Activated gamma-delta T cell (primary cell): Measurements from ENCODE around the gene NFKB1.
A peak's percentile ranks its signal among the peaks of the same experiment; 100 is the strongest.
"Not testable (repeated sequence)": the region's sequence is repeated elsewhere in the genome, so short reads cannot be mapped to it uniquely, and the experiment has no call there.

ENCODE experiments used
- DNase-seq: peaks from one replicate; lab custom pipeline; 2025; lab: John Stamatoyannopoulos, UW

The NFKB1 gene

GRCh38 chr4:102598762-102599374 lies 97.7 kb downstream of the NFKB1 start:
- no peak for DNase-seq

DNA sequence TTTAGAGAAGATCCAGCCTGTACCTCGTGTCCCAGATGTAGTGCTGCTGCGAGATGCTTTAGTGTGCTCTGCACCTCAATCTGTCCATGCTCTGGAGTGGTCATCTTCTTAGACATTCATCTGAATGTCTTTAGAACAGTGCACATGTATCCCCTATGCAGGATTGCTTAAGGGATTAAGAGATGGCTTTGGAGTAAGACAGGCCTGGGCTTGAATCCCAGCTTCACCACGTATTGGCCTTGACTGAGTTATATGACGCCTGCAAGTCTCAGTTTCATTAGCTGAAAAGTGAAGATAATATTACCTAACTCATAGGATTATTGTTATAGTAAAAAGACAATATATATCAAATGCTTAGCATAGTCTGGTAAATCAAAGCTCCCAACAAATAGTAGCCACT lies 98.3 kb downstream of the NFKB1 start:
- no peak for DNase-seq

DNA sequence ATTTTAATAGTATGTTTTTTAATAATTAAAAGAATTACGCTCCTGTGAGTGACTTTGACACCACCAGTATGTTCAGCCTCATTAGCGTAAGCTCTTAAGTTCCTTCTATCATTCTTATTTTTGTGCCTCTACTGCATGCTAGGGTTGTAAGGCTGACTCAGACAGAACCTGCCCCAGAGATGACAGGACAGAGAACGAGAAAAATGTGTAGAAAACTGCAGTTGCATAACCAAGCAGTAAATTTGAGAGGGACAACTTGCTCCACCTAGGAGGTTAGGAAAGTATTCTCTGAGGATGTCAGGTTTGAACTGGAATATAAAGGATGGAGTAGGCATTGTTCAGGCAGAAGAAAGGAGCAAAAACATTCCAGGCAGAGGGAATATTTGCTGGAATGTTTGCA lies 98.7 kb downstream of the NFKB1 start:
- no peak for DNase-seq

DNA sequence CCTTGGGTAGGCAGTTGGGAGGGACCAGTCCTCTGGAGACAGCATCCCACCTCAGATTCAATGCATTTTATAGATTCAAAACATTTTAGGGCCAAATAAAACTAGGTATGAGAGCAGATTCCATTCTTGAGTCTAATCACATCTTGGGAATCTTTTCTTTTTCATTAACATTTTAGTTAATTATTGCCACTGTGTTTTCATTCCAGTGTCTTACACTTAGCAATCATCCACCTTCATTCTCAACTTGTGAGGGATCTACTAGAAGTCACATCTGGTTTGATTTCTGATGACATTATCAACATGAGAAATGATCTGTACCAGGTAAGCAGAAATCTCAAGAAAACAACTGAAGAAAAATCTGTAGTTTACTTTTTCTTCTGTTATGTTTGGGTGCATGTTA lies 99.5 kb downstream of the NFKB1 start:
- DNase-seq: no peak

- DNase-seq: no peak
Measured at GRCh38 chr4:102601586-102602227, 100.5 kb downstream of the NFKB1 start.

DNA sequence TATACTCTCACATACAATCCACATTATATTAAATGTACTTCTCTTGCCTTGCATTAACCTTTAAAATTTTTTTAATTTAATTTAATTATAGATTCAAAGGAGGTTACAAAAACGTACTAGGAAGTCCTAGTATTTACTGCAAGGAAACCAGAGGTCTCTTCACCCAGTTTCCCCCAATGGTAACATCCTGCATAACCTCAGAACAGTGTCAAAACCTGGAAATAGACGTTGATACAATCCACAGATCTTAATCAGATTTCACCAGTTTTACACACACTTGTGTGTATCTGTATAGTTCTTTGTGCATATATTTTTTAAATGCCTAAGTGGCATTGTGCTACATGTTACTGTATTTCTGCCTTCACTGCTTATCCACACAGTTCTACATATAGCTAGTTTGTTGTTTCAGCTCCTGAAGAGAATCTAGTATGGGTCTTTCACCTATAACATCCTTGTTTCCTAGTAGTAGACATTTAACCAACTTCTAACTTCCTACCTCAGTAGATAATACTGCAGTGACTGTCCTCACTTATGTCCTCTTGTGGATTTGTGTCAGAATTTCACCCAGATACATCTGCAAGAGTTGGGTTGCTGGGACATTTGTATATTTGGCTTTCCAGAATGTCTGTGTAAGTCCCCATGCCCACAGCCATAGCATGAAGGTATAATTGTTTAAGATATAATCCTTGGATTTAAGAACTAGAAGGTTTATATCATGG lies 103.2 kb downstream of the NFKB1 start:
- DNase-seq: no peak

- DNase-seq: no peak
Measured at GRCh38 chr4:102606261-102606660, 105.1 kb downstream of the NFKB1 start.

GRCh38 chr4:102606846-102607450 lies 105.8 kb downstream of the NFKB1 start:
- peak; percentile 3 for DNase-seq

GRCh38 chr4:102608190-102608589 lies 107.0 kb downstream of the NFKB1 start:
- DNase-seq: no peak

GRCh38 chr4:102610007-102610406 lies 108.8 kb downstream of the NFKB1 start:
- DNase-seq: no peak

DNA sequence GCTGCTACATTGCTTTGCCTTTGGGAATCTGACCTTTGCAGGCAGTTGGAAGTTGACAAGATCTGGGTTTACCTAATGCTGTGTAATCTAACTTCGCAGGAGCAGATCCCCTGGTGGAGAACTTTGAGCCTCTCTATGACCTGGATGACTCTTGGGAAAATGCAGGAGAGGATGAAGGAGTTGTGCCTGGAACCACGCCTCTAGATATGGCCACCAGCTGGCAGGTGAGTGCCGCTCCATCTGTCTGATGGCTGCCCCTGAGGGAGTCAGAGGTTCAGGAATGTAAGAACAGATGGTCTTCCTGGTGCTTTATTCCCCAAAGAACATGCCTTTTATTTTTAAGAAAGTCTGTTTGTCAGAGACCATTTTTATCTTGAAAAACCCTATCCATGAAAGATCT lies 109.3 kb downstream of the NFKB1 start:
- no peak for DNase-seq

DNA sequence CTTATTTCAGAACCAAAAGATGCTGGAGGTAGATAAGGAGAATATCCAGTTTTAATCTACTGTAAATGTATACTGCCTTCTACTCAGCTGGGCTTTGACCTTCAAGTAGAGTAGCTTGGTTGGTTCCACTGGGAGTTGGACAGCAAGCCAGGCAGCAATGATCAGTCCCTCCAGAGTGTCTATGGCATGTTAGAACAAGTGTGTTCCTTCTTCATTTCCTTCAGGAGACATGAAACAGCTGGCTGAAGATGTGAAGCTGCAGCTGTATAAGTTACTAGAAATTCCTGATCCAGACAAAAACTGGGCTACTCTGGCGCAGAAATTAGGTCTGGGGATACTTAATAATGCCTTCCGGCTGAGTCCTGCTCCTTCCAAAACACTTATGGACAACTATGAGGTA lies 111.1 kb downstream of the NFKB1 start:
- no peak for DNase-seq

GRCh38 chr4:102612824-102613366 lies 111.7 kb downstream of the NFKB1 start:
- no peak for DNase-seq

GRCh38 chr4:102614801-102615200 lies 113.6 kb downstream of the NFKB1 start:
- DNase-seq: peak; percentile 15

- DNase-seq: no peak
Measured at GRCh38 chr4:102616636-102617035, 115.5 kb downstream of the NFKB1 start.

DNA sequence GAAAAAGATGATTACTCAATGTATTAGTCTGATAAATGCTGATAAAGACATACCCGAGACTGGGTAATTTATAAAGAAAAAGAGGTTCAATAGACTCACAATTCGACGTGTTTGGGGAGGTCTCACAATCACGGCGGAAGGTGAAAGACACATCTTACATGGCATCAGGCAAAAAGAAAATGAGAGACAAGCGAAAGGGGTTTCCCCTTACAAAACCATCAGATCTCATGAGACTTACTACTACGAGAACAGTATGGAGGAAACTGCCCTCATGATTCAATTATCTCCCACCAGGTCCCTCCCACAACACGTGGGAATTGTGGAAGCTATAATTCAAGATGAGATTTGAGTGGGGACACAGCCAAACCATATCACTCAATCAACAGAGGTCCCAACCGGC lies 117.9 kb downstream of the NFKB1 start:
- DNase-seq: not testable (repeated sequence)

- not testable (repeated sequence) for DNase-seq
Measured at GRCh38 chr4:102619776-102620631, 118.8 kb downstream of the NFKB1 start.

DNA sequence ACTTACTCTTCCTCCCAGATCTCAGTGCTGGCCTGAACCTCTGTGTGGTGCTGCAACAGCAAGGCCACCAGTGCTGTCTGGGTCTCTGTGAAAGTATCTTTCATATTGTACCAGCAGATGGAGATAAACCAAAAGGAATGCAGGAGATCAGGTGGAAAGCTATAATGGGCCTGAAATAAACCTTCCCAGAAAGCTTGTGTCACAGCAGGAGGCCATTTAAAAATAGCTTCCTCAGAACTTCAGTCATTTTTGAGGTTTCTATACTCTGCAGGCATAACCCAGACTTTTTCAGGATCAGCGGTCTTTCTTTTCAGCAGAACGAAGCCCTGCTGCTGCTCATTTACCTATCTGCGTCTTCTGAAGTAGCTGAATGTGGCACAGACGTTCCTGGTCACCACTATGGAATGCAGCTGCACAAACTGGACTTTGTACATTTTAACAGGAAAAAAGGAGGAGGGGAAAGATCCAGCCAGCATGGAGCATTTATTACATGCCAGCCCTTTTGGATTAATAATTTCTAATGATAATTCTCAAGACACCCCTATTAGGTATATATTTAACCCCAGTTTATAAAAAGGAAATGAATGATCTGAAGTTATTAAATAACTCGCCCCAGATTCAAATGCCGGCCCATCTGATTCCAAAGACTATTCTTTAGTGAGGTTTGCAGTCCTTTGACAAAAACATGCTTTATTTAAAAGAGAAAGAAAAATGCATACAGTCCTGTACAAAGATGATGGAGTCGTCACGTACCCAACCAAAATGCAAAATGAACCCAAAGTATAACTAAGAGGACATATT lies 119.7 kb downstream of the NFKB1 start:
- DNase-seq: no peak

DNA sequence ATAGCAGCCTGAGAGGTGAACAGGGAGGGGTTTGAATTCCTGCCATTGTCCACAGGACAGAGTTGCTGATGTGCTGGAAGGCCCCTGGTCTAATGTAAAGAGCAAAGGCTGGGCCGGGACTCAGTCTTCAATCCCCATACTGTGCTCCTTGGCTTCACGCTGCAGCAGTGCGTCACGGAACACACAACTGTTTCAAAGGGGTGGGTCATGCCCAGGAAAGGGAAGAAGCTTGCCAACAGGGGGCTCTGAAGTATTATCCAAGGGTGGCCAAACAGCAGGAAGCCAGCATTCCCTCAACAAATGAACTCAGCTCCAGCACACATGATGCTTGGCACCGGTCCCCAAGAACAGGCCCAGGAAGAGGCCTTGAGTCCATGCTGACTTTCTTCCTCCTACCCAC lies 122.5 kb downstream of the NFKB1 start:
- no peak for DNase-seq

DNA sequence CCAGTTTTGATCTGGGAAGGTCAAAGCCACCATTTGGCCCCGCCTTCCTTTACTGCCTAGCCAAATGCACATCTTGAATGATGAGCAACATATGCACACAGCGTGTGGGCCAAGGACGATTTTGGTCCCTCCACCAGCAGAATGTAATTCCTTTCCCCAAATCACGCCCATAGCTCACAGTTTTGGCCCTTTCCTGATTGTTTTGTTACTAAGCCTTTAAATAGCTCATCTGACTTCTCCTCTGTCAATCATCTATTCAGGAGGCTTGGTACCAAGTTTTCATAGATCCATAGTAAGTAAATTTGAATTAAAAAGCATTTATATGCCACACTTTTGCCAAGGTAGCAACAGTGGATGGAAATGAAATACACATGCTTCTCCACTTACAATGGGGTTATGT lies 123.3 kb downstream of the NFKB1 start:
- DNase-seq: no peak
